Measurements from ENCODE around the gene ATP2B3. TPM values are rescaled to one million over a fixed set of nuclear protein-coding genes. Genes with fewer than 3 reads are reported as not detected.

ATP2B3 gene
- total and polyA plus RNA-seq, 2 experiments from 2014 or later: 0.21 to 0.42 TPM

DNA sequence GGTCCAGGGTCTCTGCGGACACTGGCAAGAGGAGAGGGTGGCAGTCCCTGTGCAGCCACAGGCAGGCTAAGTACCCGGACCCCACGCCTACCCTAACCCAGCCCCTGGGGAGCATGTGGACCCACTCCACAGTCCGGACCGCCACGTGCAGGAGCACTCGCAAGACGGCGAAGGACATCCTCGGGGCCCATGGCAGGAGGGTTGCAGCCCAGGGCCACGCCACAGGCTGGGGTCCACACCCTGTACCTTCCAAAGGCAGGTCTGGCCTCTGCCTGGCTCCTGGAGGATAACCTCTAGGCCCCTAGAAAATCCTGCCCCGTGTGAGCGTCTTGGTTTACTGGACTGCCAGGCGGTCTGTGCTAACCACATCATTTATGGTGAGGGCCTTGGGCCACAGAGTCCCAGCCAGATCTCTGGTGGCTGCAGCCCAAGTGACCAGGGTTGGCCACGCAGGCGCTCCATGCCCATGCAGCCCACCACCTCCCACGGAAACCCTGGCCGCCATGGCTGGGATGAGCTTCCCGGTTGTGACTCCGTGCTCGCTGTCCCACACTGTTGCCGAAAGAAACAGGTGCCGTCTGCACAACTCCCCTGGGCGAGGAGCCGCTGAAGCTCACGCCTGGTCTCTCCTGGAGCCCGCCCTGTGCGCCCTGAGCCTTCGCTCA lies 71.5 kb downstream of the ATP2B3 start:
- H3K4me1 ChIP-seq (ENCODE audit: low read depth): no peaks in the 10 kb centered on the region
- TF ChIP-seq, protein P1, sequence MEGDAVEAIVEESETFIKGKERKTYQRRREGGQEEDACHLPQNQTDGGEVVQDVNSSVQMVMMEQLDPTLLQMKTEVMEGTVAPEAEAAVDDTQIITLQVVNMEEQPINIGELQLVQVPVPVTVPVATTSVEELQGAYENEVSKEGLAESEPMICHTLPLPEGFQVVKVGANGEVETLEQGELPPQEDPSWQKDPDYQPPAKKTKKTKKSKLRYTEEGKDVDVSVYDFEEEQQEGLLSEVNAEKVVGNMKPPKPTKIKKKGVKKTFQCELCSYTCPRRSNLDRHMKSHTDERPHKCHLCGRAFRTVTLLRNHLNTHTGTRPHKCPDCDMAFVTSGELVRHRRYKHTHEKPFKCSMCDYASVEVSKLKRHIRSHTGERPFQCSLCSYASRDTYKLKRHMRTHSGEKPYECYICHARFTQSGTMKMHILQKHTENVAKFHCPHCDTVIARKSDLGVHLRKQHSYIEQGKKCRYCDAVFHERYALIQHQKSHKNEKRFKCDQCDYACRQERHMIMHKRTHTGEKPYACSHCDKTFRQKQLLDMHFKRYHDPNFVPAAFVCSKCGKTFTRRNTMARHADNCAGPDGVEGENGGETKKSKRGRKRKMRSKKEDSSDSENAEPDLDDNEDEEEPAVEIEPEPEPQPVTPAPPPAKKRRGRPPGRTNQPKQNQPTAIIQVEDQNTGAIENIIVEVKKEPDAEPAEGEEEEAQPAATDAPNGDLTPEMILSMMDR (IDR thresholded peaks at IDR 0.05; ENCODE audit: low read depth, low read length): no peak
- H3K27ac ChIP-seq: no peak overlapping the region
- DNase-seq (ENCODE audit: low read depth in 1 of 2, low spot score in 1 of 2): no peak
- H3K4me3 ChIP-seq: no peak overlapping the region
- no peaks in the 10 kb centered on the region for H3K27me3 ChIP-seq
- no peaks in the 10 kb centered on the region for H3K36me3 ChIP-seq
- no peaks in the 10 kb centered on the region for H3K9me3 ChIP-seq (ENCODE audit: low read depth)

DNA sequence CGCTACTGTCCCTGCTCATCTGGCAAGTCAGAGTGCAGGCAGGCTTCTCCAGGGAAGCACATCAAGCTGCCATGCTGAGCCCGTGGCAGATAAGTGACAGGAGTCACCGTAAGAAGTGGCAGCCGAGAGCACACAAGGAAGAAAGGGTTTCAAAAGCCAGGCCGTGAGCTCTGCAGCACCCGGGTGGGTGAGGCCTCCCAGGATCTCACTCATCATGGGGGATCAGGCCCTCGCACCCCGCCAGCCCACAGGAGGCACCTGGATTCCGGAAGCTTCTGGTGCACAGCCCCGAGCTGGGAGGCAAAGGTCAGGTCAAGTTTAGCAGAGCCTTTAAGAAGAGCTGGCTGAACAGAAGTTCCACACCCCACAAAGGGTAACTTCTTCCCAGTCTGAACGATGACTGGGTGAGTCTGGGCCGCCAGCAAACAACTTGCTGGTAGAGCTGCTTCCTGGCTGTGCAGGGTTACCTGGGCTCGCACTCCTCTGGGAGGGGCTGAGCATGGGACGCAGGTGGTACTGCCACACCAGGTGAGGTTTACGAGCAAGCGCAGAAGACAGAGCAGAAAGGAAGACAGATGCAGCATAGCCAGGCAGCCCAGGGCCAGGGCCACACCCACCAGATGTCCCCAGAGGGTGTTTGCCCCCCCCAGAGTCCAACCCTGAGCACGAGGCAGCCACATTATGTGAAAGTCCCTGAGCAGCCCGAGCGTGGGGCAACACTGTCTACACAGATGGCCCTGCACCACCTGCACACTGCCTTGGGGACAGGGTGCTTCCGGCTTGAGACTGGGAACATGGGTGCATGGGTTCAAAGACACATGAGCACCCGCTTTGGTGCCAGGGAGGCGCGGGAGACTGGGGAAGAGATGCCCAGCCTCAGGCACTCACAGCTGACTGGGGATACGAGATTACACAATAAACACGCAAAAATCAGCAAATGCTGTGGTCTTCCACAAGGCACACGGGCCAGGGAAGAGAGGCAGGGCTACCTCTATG lies 73.8 kb downstream of the ATP2B3 start:
- Histone ChIP-seq H3K4me3 (no peak overlapping the region), H3K9me3 (ENCODE audit: low read depth) (no peaks in the 10 kb centered on the region), H3K36me3 (no peaks in the 10 kb centered on the region), H3K27me3 (no peaks in the 10 kb centered on the region), H3K4me1 (ENCODE audit: low read depth) (no peaks in the 10 kb centered on the region), H3K27ac (no peak overlapping the region)
- DNase-seq (ENCODE audit: low read depth in 1 of 2, low spot score in 1 of 2): no peak
- TF ChIP-seq, protein P1 (IDR thresholded peaks at IDR 0.05; ENCODE audit: low read depth, low read length): no peak

DNA sequence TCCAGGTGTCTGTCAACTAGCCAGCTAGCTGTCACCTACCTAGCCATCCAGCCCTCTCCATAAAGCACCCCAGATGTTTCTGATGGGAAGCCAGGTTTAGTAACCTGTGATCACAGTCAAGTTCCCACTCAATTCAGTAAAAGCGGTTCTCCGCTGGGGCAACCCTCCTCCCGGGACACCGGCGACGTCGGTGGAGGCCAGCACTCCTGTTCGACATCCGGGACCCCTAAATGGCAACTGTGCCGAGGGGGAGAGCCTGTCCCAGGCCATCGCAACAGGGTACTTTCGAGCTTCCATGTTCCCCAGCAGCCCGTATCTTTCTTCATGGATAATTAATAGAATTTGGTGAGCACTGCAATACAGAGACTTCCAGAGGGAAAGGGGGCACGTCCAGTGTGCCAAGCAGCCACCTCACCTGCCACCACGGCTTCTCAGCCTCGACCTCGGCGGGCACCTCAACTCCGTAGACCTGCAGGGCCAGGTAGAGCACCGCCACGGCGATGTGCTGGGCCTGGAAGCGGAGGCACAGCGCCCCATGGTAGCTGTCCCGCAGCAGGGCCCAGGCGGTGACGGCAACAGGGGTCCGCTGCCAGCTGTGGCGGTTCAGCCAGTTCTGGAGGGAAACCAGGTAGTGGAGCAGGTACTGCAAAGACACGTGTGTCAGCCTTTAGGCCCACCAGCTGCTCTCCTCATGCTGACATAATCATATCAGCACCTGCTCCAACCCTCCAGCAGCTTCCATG lies 74.8 kb downstream of the ATP2B3 start:
- no peaks in the 10 kb centered on the region for H3K36me3 ChIP-seq
- TF ChIP-seq, protein P1 (IDR thresholded peaks at IDR 0.05; ENCODE audit: low read depth, low read length): no peak
- no peaks in the 10 kb centered on the region for H3K9me3 ChIP-seq (ENCODE audit: low read depth)
- no peak overlapping the region for H3K27ac ChIP-seq
- H3K4me3 ChIP-seq: no peak overlapping the region
- H3K27me3 ChIP-seq: no peaks in the 10 kb centered on the region
- no peaks in the 10 kb centered on the region for H3K4me1 ChIP-seq (ENCODE audit: low read depth)
- DNase-seq (ENCODE audit: low read depth in 1 of 2, low spot score in 1 of 2): no peak

GRCh38 chrX:153592966-153593688 lies 75.7 kb downstream of the ATP2B3 start:
- H3K4me1 ChIP-seq (ENCODE audit: low read depth): no peaks in the 10 kb centered on the region
- TF ChIP-seq, protein P1 (IDR thresholded peaks at IDR 0.05; ENCODE audit: low read depth, low read length): no peak
- H3K36me3 ChIP-seq: no peaks in the 10 kb centered on the region
- no peaks in the 10 kb centered on the region for H3K27me3 ChIP-seq
- H3K9me3 ChIP-seq (ENCODE audit: low read depth): no peaks in the 10 kb centered on the region
- H3K27ac ChIP-seq: no peak overlapping the region
- DNase-seq (ENCODE audit: low read depth in 1 of 2, low spot score in 1 of 2): no peak
- H3K4me3 ChIP-seq: no peak overlapping the region
